ENCODE results near the gene ZSWIM3.

The ZSWIM3 gene

GRCh38 chr20:45910670-45911485, 53.5 kb downstream of the ZSWIM3 start:
- DNase-seq: peak; percentile 94

- peak; percentile 85 for DNase-seq
Observed at GRCh38 chr20:45911486-45912343, 54.3 kb downstream of the ZSWIM3 start, which contains the start of gene PLTP. Gene PLTP, minus strand, starts transcription at chr20:45912155. Its CDS starts 703 bp downstream, at chr20:45911452.

GRCh38 chr20:45912344-45912682, 54.9 kb downstream of the ZSWIM3 start:
- DNase-seq: no peak

GRCh38 chr20:45913116-45913515, 55.7 kb downstream of the ZSWIM3 start:
- DNase-seq: no peak

DNA sequence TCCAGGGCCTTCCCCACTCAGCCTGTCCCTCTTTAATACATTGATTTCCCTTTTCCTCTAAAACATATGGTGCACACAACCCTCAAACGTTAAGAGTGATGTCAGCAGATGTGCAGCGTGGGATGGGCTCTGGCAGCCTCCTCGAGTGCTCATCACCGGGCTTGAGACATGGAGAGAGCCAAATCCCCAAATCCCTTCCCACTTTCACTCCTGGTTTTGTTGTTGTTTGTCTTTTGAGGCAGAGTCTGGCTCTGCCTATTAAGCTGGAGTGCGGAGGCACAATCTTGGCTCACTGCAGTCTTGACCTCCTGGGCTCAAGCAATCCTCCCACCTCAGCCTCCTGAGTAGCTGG, 60.4 kb downstream of the ZSWIM3 start:
- DNase-seq: peak; percentile 83

- DNase-seq: no peak
Observed at GRCh38 chr20:45918182-45918737, 60.8 kb downstream of the ZSWIM3 start.

DNA sequence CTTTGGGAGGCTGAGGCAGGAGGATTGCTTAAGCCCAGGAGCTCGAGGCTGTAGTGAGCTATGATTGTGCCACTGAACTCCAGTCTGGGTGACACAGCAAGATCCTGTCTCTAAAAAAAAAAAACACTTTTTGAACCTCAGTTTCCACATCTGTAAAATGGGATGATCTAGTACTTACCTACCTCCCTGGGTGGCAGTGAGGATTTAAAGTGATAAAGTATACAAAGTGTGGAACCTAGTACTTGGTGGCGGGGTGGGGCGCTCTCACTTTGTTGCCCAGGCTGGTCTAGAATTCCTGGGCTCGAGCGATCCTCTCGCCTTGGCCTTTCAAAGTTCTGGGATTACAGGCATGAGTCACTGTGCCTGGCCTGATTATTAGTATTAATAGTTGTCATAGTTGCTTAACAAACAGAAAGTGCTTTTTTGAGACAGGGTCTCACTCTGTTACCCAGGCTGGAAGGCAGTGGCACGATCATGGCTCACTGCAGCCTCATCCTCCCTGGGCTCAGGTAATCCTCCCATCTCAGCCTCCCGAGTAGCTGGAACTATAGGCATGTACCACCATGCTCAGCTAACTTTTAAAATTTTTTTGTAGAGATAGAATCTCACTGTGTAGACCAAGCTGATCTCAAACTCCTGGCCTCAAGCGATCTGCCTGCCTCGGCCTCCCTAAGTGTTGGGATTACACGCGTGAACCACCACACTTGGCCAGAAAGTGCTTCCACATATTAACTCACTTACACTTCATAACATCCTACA, 61.5 kb downstream of the ZSWIM3 start:
- no peak for DNase-seq

DNA sequence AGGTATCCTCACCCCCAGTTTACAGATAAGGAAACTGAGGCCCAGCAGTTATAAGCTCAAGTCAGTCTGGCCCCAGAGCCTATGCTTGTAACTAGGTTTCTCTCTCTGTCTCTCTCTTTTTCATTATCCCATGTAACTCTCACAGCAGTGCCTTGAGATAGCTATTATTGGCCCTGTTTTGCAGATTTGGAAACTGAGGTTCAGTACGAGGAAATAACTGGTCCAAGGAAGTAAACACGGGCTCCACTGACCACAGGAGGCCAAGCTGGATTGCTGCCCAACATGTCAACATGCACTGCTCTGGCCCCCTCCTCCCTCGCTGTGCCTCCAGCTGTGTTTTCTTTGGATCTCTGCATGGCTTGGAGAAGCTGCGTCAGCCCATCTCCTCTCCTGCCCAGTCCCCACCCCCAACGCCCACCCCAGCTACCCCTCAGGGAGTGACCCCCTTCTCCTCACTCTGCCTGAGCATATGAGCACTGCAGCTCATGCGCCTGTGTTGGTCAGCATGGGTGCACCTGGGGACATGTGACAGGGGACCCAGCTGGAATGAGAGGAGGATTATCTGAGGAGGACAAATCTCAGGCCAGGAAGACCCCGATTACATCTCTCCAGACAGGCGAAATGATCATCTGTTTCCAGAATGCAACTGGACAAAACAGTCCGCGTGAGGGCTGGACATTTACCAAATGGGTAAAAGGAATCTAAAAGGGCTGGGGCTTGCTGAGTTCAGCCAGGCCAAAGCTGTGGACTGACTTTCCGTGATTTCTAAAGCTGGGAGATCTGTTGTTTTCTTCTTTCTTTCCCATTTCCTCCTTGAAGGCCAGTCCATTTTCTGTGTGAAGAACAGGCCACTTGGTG, 62.4 kb downstream of the ZSWIM3 start:
- peak; percentile 84 for DNase-seq

GRCh38 chr20:45920462-45921336, 63.3 kb downstream of the ZSWIM3 start:
- no peak for DNase-seq

GRCh38 chr20:45921337-45922189, 64.1 kb downstream of the ZSWIM3 start:
- no peak for DNase-seq

DNA sequence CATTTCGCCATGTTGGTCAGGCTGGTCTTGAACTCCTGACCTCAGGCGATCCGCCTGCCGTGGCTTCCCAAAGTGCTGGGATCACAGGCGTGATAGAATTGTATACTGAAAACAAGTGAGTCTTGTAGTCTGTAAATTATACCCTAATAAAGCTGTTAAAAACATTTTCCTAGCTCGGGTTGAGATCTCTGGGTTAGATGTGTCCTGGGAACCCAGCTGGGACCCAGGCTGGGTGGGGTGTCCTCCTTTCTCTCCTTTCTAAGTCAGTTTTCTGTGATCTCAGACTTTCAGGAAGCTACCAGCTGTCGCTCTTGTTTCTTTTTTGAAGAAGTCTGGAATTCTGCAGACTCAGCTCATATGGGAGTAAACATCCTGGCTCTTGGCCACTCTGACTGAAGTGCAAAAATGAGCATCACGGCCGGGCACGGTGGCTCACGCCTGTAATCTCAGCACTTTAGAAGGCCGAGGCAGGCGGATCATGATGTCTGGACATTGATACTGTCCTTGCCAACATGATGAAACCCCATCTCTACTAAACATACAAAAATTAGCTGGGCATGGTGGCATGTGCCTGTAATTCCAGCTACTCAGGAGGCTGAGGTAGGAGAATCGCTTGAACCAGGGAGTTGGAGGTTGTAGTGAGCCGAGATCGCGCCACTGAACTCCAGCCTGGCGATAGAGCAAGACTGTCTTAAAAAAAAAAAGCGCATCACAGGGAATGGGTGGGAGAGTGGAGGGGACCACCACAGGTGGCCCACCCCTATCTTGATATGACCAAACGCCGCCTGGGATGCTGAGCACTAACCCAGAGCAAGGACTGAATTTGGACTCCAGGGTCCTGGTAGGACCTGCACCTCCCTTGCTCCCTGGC, 67.2 kb downstream of the ZSWIM3 start:
- no peak for DNase-seq

DNA sequence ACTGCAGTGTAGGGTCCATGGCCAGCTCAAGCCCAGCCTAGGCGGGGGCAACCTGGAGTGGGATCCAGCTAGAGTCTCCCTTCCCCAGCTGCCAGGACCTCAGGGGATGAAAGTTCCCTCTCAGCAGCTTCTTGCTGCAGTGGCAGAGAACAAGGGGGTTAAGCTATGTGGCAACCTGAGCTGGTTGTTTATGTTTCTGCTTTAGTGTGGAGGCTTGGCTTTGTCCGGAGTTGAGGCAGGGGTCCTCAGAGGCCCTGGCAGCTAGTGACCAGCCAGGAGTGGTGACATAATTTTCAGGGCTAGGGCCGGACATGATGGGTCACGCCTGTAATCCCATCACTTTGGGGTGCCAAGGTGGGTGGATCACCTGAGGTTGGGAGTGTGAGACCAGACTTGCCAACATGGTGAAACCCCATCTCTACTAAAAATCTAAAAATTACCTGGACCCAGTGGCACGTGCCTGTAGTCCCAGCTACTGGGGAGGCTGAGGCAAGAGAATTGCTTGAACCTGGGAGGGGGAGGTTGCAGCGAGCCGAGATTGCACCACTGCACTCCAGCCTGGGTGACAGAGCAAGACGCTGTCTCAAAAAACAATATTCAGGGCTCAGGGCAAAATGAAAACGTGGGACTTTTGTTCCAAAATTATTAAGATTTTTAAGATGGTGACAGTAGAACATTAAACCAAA, 68.5 kb downstream of the ZSWIM3 start:
- DNase-seq: no peak

GRCh38 chr20:45926731-45927070, 69.3 kb downstream of the ZSWIM3 start:
- DNase-seq: no peak

DNA sequence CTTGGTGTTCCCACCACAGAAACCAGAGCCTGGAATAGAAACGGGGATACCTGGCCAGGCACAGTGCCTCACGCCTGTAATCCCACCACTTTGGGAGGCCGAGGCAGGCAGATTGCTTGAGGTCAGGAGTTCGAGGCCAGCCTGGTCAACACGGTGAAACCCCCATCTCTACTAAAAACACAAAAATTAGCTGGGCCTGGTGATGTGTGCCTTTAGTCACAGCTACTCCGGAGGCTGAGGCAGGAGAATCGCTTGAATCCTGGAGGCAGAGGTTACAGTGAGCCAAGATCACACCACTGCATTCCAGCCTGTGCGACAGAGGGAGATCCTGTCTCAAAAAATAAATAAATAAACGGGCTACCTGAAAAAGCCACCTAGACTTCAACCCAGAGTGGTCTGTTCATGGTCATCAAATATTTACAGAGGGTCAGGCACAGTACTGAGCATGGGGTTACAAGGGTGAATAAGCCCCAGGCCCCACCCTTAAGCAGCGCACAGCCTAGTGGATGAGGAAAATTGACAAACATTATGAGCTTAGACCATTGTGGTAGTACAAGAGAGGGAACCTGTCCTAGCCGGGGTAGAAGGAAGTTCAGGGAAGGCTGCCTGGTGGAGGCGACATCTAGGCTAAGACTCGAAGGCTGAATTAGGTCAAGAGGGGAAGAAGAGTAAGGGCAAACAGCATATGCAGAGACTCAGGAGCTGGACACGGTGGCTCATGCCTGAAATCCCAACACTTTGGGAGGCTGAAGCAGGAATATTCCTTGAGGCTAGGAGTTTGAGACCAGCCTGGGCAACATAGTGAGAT, 69.9 kb downstream of the ZSWIM3 start:
- DNase-seq: no peak

All from right hindlimb (tissue), 1 donor.